NCI-H2196 (cell line): ENCODE measurements around the gene IRX2.

Experiments used
- DNase-seq: peaks from one replicate; lab custom pipeline; 2025; ENCODE audit not compliant: unreplicated experiment; lab: John Stamatoyannopoulos, UW

The IRX2 gene

GRCh38 chr5:2719332-2719731 lies 32.1 kb downstream of the IRX2 start:
- no peak for DNase-seq

- no peak for DNase-seq
Measured at GRCh38 chr5:2718115-2718514, 33.4 kb downstream of the IRX2 start.

DNA sequence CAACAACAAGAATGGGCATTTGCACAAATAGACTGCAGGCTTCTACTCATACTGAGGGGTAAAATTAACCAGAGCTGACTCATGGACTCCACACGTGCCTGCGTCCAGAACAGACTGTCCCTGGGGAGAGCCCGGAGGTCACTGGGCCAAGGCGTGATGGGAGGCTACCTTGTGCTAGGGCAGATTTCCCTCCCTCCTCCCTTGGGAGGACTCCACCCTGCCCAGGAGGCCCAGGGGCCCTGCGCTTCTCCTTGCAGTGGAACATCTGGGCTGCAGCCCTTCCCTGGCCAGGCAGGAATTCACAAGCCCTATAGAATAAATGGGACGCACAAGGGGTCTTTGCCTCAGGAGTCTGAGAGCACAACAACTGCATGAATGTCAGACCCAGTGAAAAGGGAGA lies 35.6 kb downstream of the IRX2 start:
- no peak for DNase-seq

DNA sequence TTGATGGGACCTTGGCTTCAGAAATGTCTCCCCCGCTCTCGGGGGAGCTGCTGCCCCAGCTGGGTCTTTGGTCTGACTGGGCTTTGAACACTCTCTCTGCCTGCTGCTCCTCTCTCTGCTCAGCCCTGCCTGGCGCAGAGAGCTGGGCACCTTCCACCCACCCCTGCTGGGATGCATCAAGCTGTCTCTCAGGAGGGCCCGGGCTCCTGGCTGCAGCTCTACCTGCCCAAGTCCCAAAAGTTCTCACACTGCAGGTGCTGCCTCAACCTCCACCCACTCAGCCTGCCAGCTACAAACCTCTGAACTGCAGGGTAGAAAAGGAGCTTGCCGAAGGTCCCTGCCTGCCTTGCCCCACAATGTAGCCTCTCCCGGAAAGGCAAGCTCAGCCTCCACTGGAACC lies 36.7 kb downstream of the IRX2 start:
- no peak for DNase-seq

- no peak for DNase-seq
Measured at GRCh38 chr5:2714026-2714425, 37.5 kb downstream of the IRX2 start.

DNA sequence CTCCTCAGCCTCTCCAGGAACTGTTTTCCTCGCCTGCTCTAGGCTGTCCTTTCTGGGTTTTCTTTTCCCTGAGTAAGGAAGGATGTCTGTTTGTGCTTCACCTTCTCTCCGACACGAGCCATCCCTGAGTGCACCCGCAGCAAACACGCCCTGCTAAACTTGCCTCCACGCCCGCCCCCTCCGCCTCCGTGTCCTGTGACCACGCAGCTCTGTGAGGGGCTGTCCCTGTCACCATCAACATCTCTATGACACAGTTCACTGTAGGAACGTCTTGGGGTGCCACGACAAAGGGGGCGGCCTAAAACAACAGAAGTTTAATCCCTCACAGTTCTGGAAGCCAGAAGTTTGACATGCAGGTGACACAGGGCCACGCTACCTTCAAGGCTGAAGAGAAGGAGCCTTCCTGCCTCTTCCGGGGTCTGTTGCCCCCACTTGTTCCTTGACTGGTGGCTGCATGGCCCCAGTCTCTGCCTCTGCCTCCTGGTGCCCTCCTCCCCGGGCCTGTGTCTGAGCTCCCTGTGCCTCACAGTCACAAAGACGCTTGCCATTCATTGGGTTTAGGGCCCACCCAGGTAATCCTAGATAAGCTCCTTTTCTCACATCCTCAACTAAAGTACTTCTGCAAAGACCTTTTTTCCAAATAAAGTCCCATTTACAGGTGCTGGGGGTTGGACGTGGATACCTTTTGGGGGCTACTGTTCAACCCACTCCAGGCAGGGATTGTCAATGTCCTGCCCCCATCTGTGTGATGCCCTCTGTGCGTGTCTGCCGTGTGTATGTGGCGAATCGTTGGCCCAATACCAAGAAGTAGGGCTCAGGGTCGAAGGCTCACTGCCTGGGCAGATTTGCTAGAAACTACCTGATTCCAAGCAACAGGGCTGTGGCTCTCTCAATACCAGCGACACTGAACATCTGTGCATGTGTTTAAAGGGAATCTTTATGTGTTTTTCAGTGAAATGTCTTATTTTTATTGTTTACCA lies 39.7 kb downstream of the IRX2 start:
- no peak for DNase-seq

- no peak for DNase-seq
Measured at GRCh38 chr5:2710910-2711309, 40.6 kb downstream of the IRX2 start.

- DNase-seq: no peak
Measured at GRCh38 chr5:2709976-2710689, 41.3 kb downstream of the IRX2 start.

DNA sequence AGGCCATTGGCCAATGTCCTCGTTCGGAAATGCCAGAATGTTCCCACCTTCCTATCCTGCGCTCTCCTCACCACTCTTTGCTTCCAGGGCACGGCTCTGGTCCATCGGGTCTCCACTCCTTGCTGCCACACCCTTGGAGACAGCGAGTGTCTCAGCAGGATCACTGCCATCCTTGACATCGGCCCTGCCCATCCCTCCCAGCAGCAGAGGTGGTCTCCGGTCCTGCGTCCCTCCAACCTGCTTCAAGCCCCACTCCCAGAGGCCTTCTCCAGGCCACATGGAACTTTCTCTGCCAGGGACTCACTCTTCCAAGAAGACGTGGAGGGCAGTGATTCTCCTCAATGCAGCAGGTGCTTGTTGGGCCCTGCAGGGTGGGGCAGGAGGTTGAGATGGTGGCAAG lies 42.7 kb downstream of the IRX2 start:
- DNase-seq: no peak

DNA sequence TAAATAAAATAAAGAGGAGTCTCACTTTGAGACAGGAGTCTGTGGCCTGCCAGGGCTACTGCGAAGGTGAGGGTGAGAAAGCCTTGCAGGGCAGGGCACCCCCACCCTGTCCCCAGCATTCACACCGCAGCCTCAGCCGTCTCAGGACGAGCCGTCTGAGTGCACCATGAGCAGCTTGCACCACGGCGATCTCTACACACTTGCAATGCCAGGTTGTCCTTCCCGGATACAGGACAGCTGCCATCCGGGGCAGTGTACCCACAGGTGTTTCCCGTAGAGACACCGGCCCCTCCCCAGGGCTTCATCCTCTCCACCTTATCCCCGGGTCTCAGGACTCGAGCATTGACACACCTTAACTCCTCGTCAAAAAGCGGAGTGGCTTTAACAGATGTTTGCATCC lies 43.3 kb downstream of the IRX2 start:
- DNase-seq: no peak

- no peak for DNase-seq
Measured at GRCh38 chr5:2705861-2706260, 45.6 kb downstream of the IRX2 start.

DNA sequence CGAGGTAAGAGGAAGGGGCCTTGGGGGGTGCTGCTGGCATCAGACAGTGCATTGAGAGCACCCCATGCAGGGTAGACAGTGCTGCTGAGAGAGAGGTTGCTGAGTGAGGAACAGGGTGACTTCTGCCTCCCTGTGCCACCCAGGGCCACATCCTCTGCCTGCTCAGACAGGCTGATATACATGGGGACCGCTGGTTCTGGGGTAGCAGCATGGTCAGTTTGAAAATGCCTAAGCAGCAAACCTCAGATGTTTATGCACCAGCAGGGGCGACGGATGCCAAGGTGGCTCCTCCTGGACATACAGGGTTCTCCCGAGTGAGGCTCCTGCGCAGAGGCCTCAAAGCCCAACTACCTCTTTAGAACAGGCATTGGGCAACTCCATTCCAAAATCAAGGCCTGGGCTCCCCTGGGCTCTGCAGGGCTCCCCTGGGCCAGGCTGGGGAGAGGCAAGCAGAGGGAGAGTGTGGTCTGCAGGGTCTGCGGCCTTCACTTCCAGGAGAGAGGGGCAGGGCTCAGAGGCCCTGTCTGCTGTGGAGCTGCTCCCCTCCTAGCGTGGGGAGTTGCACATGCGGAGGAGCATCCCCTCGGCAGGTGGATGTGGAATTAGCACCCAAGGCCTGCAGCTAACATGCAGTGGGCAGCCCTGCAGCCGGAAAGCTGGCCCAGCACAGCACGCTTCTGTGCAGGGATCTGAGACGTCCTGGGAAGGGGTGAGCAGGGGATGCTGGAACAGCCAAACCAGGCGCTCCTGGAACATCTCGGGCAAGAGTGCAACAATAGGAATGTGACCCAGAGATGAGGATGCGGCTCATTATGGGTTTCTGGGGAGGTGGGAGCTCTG lies 46.5 kb downstream of the IRX2 start:
- no peak for DNase-seq

GRCh38 chr5:2704111-2704510 lies 47.4 kb downstream of the IRX2 start:
- DNase-seq: no peak

DNA sequence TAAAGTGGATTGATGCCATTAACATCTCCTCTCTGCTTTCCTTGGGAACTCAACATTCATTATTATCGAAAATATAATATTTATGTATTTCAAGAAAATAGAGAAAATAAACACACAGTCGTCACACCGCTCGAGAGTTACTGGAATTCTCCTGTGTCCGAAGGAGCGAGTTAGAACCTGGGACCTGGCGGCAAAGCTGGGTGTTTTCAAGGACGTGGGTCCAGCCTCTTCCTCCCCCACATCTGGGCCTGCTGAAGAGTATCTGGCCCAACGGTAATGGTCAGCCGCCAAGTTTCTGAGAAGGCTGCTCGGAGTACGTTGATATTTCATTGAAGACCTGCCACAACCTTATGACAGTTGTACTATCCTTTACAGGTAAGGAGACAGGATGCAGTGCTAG lies 47.9 kb downstream of the IRX2 start:
- no peak for DNase-seq

DNA sequence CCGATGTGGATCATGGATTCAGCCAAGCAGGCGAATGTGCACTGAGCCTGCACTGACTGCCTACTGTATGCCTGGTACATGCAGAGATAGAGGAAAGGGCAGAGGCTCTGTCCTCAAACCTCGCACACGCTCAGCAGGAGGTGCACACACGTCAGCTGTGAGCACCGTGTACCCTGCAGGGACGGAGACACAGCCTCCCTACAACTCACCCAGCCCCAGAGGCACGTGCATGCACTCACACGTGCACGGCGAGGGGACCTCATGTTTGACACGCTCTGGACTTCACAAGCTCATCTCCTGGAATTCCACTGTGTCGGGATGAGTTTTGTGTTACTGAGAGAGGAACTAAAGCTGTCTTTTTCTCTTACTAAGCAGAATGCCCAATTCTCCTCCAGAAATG lies 48.4 kb downstream of the IRX2 start:
- no peak for DNase-seq

- no peak for DNase-seq
Measured at GRCh38 chr5:2702096-2702879, 49.2 kb downstream of the IRX2 start.

- no peak for DNase-seq
Measured at GRCh38 chr5:2701592-2701991, 49.9 kb downstream of the IRX2 start.

GRCh38 chr5:2700876-2701275 lies 50.6 kb downstream of the IRX2 start:
- no peak for DNase-seq

DNA sequence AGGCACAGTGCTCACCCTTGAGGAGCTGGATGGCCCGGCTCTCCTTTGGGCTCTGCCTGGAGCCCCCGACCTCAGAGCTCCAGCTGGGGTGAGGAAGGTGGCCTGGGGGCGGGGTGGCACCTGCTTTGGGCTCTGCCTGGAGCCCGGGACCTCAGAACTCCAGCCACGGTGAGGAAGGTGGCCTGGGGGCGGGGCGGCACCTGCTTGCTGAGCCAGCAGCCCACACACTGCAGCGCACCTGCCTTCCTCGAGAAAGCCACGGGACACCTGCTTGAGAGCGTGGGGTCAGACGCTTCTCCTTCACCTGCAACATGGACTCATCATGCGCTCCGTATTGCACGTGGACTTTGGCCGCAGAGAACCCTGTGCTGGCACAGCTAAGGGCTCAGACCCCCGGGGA lies 51.8 kb downstream of the IRX2 start:
- DNase-seq: no peak

DNA sequence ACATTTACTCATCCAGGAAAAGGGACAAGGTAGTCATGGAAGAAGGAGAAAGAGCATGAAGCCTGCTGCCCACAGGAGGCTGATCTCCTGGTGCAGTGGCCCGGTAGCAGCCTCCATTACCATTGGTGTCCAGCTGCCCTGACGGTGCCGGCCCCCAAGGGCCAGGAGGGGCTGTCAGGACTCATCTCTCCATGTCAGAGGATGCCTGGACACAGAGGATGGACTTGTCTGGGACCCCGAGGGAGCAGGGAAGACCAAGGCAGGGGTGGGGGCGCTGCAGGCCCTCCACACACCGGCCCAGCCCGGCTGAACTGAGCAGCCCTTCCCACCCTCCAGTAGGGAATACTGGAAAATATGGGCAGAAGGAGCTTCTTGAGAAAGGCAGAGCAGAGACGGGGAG lies 52.2 kb downstream of the IRX2 start:
- no peak for DNase-seq

GRCh38 chr5:2698581-2698980 lies 52.9 kb downstream of the IRX2 start:
- DNase-seq: no peak
